ENCODE measurements around the gene BAD.
"Not testable (repeated sequence)": the region's sequence is repeated elsewhere in the genome, so short reads cannot be mapped to it uniquely, and the experiment has no call there.

Gene BAD

GRCh38 chr11:64255135-64256128 is 29.0 kb downstream of the BAD start:
- no peak for DNase-seq

- no peak for DNase-seq
These were observed 30.1 kb downstream of the BAD start for GRCh38 chr11:64254326-64254725.

- DNase-seq: no peak
These were observed 31.0 kb downstream of the BAD start for GRCh38 chr11:64253481-64253880.

GRCh38 chr11:64253043-64253442 is 31.4 kb downstream of the BAD start:
- DNase-seq: no peak

GRCh38 chr11:64252003-64252872 is 32.2 kb downstream of the BAD start:
- DNase-seq: no peak

- no peak for DNase-seq
These were observed 32.8 kb downstream of the BAD start for GRCh38 chr11:64251753-64252002.

- peak; percentile 62 for DNase-seq
These were observed 33.3 kb downstream of the BAD start, which contains the start of gene PLCB3 for GRCh38 chr11:64251016-64251752. PLCB3 (plus strand) TSS chr11:64251530; CDS start chr11:64251650, 120 bp downstream.

GRCh38 chr11:64250415-64251015 is 34.0 kb downstream of the BAD start:
- no peak for DNase-seq

GRCh38 chr11:64249563-64250414 is 34.7 kb downstream of the BAD start:
- DNase-seq: no peak

- DNase-seq: no peak
These were observed 35.4 kb downstream of the BAD start for GRCh38 chr11:64249038-64249437.

- no peak for DNase-seq
These were observed 35.9 kb downstream of the BAD start for GRCh38 chr11:64248578-64248977.

GRCh38 chr11:64247729-64248531 is 36.5 kb downstream of the BAD start:
- no peak for DNase-seq

GRCh38 chr11:64246871-64247728 is 37.4 kb downstream of the BAD start, which contains the start of gene PPP1R14B:
PPP1R14B (minus strand) TSS chr11:64246943; CDS start chr11:64246673, 270 bp downstream.
- peak; percentile 78 for DNase-seq

GRCh38 chr11:64246621-64246870 is 37.9 kb downstream of the BAD start:
- not testable (repeated sequence) for DNase-seq

GRCh38 chr11:64245797-64246620 is 38.5 kb downstream of the BAD start:
- DNase-seq: peak; percentile 73

- DNase-seq: peak; percentile 60
These were observed 39.1 kb downstream of the BAD start for GRCh38 chr11:64245401-64245796.

GRCh38 chr11:64244966-64245365 is 39.5 kb downstream of the BAD start:
- no peak for DNase-seq

- no peak for DNase-seq
These were observed 40.4 kb downstream of the BAD start for GRCh38 chr11:64244107-64244506.

Measured in CD4-positive, alpha-beta T cell treated with Interferon gamma for 1 hour (primary cell).